Measurements from ENCODE around the gene TUBE1.

DNA sequence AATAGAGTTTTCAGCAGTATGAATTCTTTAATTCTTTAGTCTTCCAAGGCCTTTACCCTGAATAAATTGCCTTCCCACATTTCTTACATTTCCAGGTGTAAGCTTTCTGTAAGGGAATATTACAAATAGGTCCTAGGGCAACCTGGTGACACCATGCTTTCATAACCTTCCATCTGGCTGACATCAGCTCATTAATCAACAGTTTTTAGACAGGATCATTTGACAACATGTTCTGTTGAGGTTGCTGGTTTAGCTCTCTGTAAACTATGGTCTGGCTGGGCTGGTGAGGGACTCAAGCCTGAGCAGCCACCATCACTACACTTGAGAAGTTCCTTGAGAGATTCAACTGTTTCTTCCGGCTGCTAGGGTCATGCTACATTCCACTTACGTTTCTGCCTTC lies 19.3 kb upstream of the TUBE1 start:
- TF ChIP-seq, protein P1, sequence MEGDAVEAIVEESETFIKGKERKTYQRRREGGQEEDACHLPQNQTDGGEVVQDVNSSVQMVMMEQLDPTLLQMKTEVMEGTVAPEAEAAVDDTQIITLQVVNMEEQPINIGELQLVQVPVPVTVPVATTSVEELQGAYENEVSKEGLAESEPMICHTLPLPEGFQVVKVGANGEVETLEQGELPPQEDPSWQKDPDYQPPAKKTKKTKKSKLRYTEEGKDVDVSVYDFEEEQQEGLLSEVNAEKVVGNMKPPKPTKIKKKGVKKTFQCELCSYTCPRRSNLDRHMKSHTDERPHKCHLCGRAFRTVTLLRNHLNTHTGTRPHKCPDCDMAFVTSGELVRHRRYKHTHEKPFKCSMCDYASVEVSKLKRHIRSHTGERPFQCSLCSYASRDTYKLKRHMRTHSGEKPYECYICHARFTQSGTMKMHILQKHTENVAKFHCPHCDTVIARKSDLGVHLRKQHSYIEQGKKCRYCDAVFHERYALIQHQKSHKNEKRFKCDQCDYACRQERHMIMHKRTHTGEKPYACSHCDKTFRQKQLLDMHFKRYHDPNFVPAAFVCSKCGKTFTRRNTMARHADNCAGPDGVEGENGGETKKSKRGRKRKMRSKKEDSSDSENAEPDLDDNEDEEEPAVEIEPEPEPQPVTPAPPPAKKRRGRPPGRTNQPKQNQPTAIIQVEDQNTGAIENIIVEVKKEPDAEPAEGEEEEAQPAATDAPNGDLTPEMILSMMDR (IDR thresholded peaks at IDR 0.05), result no peak
- no peak for TF ChIP-seq POLR2A (IDR thresholded peaks at IDR 0.05)
